Measurements from ENCODE around the gene HOXB5.

GRCh38 chr17:48625495-48626244, 32.1 kb upstream of the HOXB5 start:
- TF ChIP-seq EZH2 (IDR thresholded peaks at IDR 0.05; ENCODE audit: borderline replicate concordance, low read depth, low read length, severe bottlenecking) (no peak), CTCF (IDR thresholded peaks at IDR 0.05; ENCODE audit: borderline replicate concordance, extremely low read depth, low read length, poor library complexity, severe bottlenecking) (no peak)

Data from DND-41 (cell line).